ENCODE measurements around the gene SLC4A7.
"Not testable (repeated sequence)": the region's sequence is repeated elsewhere in the genome, so short reads cannot be mapped to it uniquely, and the experiment has no call there.

SLC4A7 gene

DNA sequence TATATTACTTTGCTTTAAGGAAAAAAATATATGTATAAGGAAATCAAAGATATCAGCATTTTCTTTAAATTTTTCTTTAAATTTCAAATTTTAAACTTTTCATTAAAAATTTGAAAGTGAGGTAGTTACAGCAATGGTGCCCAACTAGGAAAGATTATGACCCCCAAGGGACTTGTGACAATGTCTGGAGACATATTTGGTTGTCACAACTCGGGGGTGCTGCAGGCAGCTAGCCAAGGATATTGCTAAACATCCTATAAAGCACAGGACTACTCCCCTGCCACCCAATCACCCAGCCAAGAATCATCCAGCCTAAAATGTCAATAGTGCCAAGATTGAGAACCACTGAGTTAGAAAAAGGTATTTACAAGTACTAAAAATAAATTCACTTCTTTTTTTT, 57.3 kb downstream of the SLC4A7 start:
- no peak for DNase-seq

DNA sequence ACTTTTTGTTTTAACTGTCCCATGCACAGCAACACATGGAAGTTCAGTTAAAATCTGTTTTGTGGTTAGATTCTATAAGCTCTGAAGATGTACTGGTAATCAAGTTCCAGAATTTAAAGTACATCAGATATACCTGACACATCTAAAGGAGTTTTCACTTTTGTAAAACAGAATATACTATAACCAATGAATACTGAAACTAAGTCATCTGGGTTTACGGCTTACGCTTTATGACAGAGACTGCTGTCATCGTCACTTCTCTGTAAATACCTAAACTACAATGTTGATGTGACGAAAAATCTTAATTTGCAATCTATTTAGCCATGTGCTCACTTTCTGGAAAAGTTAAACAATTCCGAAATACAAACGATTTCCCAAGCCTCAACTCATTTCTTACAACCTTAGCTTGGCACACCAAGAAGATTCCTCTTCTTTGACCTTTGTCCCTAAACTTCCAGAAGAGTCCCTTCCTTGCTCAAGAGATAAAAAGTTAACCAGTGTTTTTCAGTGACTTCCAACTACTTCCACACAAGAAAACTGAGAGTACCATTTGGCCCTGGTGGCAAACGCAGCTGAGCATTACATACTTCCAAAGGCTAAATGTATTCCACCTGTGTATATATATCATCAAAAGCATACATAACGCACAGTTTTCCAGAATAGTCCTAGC, 58.2 kb downstream of the SLC4A7 start:
- no peak for DNase-seq

DNA sequence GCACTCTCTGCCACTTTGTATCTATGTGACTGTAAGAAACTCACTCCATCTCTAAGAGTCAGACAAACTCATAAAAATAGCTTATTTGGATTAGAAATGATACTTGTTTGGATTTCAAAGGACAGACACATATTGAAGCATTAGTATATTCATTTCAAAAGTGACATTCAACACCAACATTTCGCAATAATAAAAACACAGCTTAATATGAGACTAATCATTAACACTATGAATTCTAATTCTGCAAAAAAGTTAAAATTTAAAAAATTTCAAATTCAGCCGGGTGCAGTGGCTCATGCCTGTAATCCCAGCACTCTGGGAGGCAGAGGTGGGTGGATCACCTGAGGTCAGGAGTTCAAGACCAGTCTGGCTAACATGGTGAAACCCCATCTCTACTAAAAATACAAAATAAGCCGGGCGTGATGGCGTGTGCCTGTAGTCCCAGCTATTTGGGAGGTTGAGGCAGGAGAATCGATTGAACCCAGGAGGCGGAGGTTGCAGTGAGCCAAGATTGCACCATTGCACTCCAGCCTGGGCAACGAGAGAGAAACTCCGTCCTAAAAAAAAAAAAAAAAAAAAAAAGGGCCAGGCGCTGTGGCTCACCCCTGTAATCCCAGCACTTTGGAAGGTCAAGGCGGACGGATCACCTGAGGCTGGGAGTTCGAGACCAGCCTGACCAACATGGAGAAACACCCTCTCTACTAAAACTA, 59.2 kb downstream of the SLC4A7 start:
- not testable (repeated sequence) for DNase-seq

DNA sequence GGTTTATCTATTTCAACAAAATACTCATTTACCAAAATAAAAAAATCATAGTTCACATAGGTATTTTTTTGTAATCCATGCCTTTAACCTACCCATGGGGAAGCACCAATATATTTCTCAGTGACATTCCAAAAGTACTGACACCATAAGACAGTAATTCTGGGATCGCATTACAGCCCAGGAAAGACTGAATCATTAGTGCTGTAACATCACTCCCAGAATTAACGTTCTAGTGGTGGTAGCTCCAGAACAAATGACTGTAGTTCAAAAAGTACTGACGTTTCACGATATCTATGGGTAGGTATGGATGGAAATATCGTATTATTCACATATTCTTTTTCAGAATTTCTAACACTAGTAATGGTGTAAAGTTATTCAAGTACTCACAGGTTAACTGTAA, 60.7 kb downstream of the SLC4A7 start:
- no peak for DNase-seq

DNA sequence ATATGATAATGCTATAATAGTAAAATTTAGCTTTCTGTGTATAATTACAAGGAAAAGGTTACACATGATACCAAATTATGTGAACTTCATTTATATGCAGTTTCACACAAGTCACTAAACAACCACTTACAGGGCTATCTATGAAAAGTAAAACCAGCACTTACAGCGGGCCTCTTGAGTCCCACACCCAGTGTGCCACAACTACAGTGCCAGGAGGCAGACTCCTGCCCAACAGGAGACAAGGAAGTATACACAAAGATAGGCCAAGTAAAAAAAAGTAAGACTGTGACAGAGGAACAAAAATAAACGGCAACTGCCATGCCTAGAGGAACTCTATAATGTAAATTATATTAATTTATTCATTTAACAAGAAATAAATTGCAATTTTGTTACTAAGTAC, 61.6 kb downstream of the SLC4A7 start:
- no peak for DNase-seq

DNA sequence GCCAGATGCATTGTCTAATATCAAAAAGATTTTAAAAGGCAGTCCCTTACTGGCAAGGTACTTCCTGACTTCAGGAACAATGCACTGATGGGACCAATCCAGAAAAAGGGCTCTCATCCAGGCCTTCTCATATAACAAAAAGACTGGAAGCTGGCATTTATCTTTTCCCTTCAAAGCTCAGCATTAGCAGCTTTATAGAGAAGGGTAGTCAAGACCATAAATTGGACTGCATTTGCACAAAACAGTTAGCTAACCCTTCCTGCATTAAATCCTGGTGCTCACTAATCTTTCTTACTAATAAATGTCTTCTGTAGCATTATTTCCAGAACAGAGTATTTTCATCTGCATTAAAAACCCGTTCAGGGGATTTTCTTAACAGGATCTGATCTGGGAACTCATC, 69.0 kb downstream of the SLC4A7 start:
- DNase-seq: no peak

DNA sequence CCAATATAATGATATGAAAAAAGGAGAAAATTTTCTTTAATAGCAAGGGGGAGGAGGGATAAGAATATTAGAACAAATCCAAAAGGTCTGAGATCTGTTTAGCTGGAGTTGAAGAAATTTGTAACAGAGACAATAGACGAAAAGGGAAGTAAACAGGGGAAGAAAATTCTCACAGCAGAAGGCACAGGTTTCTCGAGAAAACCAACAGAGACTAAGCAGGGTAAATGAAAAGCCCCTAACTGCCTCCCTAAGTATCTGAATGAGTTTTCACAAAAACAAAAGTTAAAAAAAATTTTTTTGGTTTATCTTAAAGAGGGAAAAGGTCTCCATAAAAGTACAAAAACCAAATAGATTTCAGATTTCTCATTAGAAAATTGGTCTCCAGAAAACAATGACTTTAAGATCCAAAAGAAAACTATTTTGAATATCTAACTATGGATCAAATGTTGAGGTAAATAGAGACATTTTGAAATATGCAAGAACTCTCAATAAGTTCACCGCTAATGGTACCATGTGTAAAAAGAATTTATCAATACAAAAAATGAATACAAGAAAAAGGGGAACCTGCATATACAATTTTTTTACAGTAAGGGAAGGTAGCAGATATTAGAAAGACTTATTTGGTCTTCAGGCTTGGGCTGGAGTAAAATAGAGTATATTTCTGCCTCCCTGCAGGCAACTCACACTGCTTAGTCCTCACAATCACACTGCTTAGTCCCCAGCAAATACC, 91.1 kb downstream of the SLC4A7 start:
- DNase-seq: no peak

DNA sequence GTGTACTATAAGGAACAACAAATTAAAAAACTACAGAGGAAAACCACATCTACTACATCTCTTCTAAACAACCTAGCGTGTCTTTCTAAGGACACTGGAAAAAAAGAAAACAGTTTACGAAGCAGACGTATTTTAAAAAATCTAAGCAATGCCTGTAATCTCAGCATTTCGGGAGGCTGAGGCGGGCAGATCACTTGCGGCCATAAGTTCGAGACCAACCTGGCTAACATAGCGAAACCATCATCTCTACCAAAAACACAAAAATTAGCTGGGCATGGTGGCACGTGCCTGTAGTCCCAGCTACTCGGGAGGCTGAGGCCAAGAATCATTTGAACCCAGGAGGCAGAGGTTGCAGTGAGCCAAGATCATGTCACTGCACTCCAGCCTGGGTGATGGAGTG, 91.8 kb downstream of the SLC4A7 start:
- not testable (repeated sequence) for DNase-seq

DNA sequence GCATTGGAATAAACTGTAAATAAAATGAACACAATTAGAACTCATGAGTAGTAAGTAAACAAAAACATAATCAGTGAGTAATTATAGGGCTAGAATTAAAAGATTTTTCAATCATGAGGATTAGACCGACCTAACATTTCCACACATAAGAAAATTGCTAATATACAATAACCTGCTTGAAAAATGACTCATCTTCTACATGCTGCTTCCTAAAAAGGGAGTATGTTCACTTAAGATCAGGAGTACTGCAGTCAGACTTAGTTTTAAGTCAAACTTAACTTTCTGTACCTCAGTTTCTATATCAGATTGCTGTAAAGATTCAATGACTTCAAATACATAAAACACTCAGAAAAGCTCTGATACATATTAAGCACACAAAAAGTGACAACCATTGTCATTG, 92.4 kb downstream of the SLC4A7 start:
- DNase-seq: no peak

DNA sequence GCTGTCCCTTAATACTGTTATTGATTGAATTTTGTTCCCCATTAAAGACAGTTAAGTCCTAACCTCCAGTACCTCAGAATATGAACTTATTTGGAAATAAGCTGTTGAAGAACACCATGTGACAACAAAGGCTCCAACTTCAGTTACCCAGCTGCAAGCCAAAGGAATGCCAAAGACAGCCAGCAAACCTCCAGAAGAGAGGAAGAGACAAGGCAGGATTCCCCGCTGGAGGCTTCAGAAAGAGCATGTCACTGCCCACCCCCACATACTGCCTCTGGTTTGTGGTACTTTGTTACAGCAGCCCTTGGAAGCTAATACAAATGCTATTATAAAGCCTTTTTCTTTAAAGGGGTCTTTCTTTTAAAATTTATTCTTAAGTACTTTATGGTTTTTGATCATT, 96.6 kb downstream of the SLC4A7 start:
- DNase-seq: no peak

DNA sequence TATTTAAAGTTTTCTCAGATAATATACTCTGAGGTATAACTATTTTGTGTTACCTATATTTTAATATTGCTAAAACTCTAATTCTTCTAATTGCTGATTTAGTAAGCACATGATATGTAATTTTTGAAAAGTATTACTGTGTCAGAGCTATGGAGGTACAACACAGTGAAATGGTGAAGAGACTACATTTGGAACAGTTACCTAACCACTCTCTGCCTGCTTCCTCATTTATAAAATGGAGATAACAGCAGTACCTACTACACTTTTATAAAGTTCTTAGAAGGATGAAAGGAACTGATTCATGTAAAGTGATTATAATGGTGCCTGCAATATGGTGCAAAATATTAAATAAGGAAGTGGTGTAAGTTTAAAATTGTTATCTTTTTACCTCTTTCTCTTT, 98.7 kb downstream of the SLC4A7 start:
- no peak for DNase-seq

DNA sequence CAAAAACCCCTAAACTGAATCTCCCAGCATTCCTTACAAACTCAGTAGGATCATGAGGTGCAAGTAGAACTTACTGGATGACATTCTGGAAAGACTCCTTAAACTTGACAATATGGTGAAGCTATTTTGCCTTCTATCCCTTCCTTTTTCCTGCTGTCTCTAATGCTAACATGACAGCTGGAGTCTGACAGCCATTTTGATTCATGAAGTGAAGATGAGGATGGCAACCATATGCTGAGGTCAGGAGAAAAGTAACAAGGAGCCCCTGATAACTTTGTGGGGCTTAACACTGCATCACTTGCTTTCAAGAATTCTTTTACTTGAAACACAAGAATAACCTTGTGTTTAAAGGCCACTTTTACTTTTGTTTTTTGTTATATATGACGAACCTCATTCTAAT, 100.0 kb downstream of the SLC4A7 start:
- DNase-seq: no peak

DNA sequence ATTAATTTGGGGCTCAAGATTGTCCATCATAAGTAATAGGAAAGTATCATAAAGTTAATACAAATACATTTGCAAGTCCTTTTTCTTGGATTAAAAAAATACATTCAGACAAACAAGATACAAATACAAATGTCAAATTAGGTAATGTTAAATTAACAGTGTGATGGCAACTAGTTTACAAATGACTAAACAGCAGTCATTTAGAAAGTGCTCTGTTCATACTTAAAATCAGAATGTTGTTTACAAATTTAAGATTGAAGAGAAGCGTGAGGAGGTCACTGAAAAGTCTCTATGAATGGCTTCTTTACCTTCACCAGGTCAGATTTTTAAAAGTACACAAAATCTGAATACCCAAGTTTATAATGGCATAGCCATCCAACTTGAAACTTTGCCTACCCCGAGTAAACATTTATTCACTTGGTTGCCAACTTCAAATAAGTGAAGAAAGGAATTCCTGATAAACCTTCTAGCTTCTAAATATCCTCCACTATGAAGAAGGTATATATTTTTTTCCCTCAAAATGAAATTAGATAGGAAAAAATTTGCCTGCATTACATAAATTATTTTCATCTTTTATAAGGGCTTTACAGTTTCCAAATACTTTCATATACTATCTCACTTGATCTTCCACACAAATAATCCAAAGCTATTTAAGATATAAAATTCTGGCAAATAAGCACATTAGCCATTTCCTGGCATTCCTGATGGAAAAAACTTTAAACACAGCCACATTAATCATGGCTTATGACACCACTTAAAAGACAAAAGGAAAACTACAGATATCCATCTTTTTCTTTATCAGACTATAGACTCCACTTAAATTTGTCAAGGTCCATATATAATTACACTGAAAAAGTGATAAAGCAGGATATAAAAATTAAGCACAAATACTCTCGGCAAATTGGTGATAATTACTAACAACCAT, 103.5 kb downstream of the SLC4A7 start:
- DNase-seq: no peak

DNA sequence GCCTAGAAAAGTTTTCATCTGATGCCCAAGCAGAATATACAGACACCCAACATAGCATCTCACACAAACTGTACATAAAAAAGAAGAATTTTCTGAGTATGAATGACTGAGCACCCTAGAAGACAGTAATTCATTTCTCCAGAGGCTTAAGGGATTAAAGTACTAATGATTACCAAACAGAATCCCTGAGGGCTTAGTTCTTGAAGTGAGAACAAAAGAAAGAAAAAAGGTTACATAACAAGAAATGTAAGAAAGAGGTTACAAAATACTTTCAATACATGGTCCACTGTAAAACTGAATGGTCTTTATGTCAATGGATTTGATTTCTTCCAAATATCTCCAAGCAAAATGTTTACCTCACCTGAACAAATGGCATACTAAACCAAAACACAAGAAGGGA, 105.9 kb downstream of the SLC4A7 start:
- no peak for DNase-seq

DNA sequence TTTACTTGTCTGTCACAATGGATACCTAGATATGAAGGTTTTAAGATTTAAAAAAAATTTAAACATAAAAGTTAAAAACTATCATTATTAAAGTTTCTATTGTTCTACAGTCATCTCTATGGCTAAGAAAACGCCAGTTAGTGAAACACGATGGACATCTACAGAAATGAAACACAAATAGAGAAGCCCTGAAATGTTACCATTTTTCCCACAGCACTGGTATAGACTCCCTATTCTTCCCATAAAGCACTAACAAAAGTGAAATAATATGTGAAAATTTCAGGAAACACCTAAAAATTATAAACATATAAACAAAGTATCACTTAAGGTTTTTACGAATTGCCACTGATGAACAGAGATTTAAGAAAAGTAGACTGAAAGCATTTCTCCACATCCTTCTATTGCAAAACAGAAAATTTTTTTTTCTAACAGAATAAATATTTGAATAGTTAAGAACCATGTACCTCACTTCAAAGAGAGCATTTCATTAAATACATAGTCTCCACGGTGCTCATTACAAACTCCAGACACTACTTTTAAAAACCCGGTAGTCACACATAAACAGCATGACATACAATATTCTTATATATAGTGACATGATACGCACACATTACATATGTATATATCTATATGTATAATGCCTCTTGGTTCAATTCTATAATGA, 107.9 kb downstream of the SLC4A7 start:
- no peak for DNase-seq

DNA sequence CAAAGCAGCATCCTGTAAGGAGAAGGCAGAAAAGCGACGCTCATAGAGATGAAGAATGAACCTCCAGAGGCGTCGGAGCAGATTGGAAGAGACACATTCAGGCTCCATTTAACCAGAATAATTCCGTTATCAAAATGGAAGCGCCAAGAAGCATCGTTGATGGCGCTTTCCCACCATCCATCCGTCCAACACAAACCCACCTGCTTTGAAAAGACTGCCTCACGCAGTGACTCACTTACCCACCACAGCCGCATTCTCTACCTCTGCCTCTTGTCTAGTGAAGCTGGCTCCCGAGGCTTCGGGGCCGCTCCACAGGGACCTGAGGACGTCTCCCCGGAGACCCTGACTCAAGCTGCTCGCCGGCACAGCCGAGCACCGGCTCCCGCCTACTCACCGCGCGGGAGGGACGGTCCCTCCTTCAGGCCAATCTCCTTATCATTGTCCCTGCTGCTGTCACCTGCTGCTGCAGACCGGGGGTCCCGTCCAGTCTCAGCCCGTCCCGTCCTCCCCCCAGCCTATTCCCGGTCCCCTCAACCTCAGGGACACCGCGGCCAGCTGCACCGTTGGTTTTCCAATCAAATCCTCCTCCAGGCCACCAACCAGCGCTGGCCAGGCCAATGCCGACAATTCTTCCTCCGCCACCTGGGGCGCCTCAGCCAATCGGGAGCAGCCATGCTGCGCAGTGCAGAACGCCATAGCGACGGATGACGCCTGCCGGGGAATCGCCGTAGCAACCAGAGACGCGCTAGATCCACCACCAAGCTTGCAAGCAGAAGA, 115.2 kb downstream of the SLC4A7 start, which contains the start of gene NEK10:
TSS of gene NEK10 (minus strand) at position 553 of the 777 bp plus-strand sequence. CDS start 16,501 bp downstream, outside the sequence.
- DNase-seq: peak; percentile 90 to 93

DNA sequence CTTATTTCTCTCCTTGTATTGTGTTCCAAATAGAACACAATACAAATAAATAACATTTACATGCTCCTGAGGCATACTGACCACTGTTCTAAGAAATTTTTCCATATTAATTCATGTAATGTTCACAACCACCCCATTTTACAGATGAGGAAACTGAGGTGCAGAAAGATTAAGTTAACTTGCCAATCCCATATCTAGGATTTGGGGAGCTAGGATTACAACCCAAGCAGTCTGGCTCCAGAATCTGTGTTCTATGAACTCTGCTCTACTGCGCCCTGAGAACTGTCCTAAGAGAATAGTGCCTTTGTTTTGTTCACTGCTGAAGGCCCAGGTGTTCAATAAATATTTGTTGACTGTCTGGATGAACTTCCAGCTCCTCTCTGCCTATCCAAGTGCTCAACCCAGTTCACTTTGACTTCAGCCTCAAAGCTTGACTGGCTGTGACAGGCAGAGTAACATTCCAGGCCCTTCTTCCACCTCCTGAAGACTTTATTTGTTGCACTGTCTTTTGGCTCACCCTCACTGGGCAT, 118.1 kb downstream of the SLC4A7 start:
- DNase-seq: no peak

DNA sequence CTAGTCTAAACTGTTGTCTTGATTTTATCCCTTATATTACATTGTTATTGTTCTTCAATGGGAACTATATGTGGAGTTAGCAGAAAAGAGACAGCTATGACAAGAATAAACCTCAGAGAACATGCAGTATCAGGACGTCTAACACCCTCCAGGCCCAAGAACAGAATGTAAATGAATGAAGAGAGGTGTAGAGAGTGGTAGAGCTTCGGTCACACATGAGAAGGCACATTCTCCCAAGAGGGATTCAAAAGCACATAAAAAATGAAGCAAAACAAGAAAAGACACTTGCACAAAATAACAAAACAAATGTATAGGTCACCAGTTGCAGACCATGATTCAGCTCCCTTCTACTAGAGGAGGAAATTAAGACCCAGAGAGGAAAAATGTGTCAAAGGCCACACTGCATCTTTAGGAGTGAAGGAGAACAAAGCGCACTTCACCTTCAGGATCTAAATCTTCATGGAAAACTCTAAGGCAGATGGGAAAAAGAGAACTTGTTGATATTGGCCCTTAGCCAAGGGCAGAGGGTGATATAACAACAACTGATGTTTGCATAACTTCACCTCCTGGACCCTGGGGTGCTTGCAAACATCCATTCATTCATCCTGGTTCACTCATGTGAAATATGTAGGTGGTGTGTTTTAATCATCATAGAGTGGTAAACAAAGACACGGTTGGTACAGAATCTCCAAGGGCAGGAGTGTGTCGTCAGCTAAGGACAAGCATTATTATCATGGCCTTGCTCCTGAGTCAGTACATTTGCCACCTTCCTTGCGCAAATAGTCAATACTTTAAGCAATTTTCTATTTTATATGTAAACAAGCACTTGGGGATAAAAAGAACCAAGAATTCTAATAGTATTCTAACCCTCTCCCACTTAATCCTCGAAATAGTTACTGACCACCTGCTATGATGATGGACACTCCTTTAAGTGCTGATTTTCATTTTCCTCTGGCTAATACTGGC, 123.8 kb downstream of the SLC4A7 start:
- no peak for DNase-seq

DNA sequence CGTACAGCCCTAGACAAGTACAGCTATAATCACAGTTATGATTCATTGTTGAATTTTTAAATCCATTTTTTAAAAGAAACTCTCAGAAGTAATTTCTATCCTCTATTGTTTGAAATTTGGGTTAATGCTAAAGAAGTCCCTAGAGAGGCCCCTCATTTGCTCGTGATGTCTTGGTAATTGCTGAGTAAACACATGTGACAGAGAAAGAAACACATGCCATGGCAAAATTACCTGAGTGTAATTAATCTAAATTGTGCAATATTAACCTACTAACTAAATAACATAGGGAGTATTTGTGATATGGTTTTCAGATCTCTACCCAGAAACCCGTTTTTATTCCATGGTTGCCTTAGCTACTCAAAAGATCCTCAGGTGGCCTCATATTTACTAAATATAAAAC, 125.8 kb downstream of the SLC4A7 start:
- DNase-seq: no peak
